Spleen (tissue), 7 donors: ENCODE data around the gene ZNF438.

ENCODE experiments used
- CTCF ChIP-seq, 11 experiments: fragments of 200-600 bp in 7 of 11; fragments of 450-650 bp in 4 of 11; sonication (generic) in 4 of 11; IDR thresholded peaks in 8 of 11; conservative IDR thresholded peaks in 3 of 11; 1 replicate in 7 of 11; 2 replicates in 4 of 11; pipeline versions ENCODE4 v1.4.0 to v1.8.0; 2016 to 2021; ENCODE audit warnings: antibody characterized with exemption in 11 of 11, inconsistent platforms in 4 of 11, mild to moderate bottlenecking in 1 of 11
- POLR2A ChIP-seq, 3 donors: fragments of 450-650 bp; IDR thresholded peaks; one replicate each; pipeline ENCODE4 v1.5.1; 2017; ENCODE audit warnings: antibody characterized with exemption in 3 of 3, mild to moderate bottlenecking in 1 of 3
- POLR2AphosphoS5 ChIP-seq, 3 donors: sonication (generic); formaldehyde crosslinking; IDR thresholded peaks; one replicate each; pipeline ENCODE4 v1.5.1; 2017; ENCODE audit warnings: antibody characterized with exemption in 3 of 3
- donor health status: DM: no; HTN: no; CAD: no; lungs with moderate emphysema.
- donor health status: DM: no; HTN: no; CAD: no.
- donor health status: DM: no; HTN: no; CAD: no.

GRCh38 chr10:30832001-30832748 is 199.5 kb downstream of the ZNF438 start:
- TF ChIP-seq POLR2AphosphoS5 (IDR thresholded peaks at IDR 0.05) (no peak), CTCF (IDR thresholded peaks at IDR 0.05 in 8 of 11, conservative IDR thresholded peaks at IDR 0.05 in 3 of 11) (no peak), POLR2A (IDR thresholded peaks at IDR 0.05) (no peak)
